HCT116 (cell line): ENCODE measurements around the gene POP5.

ENCODE experiments used
- ELF1 ChIP-seq: IDR thresholded peaks from 2 replicates; pipeline ENCODE4 v1.6.1; 2012; ENCODE audit warnings: low read depth, borderline replicate concordance
- TF ChIP-seq, protein P1 (sequence below), 3 experiments: fragments of 200-600 bp in 1 of 3; sonication (generic) in 1 of 3; IDR thresholded peaks in 2 of 3; conservative IDR thresholded peaks in 1 of 3; 2 replicates each; pipeline ENCODE4 v1.5.1; 2012 to 2017; ENCODE audit warnings: low read depth in 2 of 3, low read length in 2 of 3, antibody characterized with exemption in 1 of 3, borderline replicate concordance in 1 of 3, control low read depth in 1 of 3, mild to moderate bottlenecking in 1 of 3, mixed read lengths in 1 of 3, mixed run types in 1 of 3, moderate library complexity in 1 of 3; ENCODE audit not compliant: insufficient read depth in 1 of 3

DNA sequence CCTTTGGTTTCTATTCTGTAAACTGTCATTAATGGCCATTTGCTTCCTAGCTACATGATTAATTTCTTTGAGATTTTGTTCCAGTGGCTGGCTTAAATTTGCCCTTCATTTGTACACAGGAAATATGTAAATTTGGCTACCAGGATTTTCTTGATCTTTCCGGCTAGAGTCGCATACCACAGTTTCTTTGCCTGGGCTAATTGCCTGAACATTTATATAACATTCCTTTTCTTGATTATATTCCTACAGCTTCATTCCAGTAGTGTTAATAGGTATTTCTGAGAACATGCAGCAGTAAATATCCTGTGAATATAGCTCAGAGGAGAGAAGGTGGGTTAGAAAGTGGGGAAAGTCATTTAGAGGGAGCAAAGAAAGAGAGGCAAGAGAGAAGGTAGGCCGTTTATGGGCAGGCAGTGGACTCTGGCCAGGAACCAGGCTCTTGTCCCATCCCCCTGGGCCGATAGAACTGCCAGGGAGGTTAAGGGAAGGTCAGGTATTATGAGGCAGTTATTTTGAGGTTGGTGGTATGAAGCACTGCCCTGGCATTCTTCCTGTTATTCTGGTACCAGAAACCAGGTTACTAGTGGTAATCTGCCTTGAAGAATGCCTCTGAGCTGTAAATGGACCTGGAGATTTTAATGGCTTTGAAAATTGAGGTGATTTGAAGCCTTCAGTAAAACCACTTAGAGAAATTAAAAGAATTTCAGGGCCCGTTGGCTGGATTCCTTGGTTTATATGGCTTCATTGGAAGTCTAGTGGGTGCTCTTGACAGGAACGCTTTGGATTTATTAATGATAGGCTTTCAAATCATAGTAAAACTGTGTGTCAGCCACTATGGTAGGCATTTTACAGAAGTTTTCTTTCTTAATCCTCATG, 42.7 kb downstream of the POP5 start:
- TF ChIP-seq, protein P1, sequence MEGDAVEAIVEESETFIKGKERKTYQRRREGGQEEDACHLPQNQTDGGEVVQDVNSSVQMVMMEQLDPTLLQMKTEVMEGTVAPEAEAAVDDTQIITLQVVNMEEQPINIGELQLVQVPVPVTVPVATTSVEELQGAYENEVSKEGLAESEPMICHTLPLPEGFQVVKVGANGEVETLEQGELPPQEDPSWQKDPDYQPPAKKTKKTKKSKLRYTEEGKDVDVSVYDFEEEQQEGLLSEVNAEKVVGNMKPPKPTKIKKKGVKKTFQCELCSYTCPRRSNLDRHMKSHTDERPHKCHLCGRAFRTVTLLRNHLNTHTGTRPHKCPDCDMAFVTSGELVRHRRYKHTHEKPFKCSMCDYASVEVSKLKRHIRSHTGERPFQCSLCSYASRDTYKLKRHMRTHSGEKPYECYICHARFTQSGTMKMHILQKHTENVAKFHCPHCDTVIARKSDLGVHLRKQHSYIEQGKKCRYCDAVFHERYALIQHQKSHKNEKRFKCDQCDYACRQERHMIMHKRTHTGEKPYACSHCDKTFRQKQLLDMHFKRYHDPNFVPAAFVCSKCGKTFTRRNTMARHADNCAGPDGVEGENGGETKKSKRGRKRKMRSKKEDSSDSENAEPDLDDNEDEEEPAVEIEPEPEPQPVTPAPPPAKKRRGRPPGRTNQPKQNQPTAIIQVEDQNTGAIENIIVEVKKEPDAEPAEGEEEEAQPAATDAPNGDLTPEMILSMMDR (IDR thresholded peaks at IDR 0.05 in 2 of 3, conservative IDR thresholded peaks at IDR 0.05 in 1 of 3; ENCODE audit: borderline replicate concordance in 1 of 3, insufficient read depth in 1 of 3, low read depth in 2 of 3, low read length in 2 of 3): no peak
- TF ChIP-seq ELF1: no peak
